Breast epithelium (tissue), 3 donors: Measurements from ENCODE around the gene ADORA1.

Source experiments
- CTCF ChIP-seq, 3 donors: fragments of 450-650 bp; IDR thresholded peaks; one replicate each; pipeline ENCODE4 v1.5.1; 2016 to 2017; ENCODE audit warnings: antibody characterized with exemption in 3 of 3, mild to moderate bottlenecking in 3 of 3, moderate library complexity in 3 of 3
- POLR2A ChIP-seq: fragments of 450-650 bp; IDR thresholded peaks from one replicate; pipeline ENCODE4 v1.6.1; 2016; ENCODE audit warnings: antibody characterized with exemption, mild to moderate bottlenecking, moderate library complexity

- TF ChIP-seq CTCF (IDR thresholded peaks at IDR 0.05) (no peak), POLR2A (no peak)
Observed at GRCh38 chr1:203208181-203208580, 80.7 kb downstream of the ADORA1 start.
